HG02885 (cell line): Measurements from ENCODE around the gene PPP1R2.
"Not testable (repeated sequence)": the region's sequence is repeated elsewhere in the genome, so short reads cannot be mapped to it uniquely, and the experiment has no call there.

Source experiments
- ATAC-seq: cut with Tn5 transposase; IDR thresholded peaks from one replicate; pipeline ENCODE4 v1.9.1; 2021; ENCODE audit warnings: mild to moderate bottlenecking; ENCODE audit not compliant: unreplicated experiment, poor library complexity

Gene PPP1R2

DNA sequence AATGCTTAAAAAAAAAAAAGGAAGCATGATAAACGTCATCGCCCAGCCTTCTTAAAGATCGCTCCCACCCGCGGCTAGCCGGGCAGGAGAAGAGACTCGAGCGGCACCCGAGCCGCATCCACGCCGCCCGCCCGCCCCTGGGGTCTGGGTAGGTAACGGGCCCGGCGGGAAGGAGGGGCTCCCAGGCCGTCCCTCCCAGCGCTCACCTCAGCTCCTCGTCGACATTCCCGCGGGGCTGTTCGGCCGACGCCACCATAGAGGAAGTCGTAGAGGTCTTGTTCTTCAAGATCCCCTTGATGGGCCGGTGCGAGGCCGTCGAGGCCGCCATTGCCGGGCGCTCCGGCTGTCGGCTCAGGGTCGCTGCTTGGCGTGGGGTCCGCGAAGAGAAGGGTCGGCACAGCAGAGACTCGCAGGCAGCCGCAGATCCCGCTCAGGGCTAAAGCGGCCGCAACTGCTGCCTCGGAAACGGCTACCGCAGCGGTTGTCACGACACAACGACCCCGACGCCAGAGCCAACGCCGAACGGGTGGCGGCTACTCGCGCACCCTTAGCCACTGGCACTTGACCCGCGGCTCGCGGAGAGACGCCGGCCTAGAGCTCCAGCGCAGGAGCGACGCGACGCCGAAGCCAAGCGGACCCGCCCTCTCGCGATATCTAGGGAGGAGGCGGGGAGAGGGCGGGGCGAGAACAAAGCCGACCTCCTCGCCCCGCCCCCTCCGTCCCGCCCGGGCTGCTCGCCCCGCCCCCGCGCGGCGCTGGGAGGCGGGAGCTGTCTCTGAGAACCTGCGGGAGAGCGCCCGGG, at the start of gene PPP1R2:
TSS of gene PPP1R2 (minus strand) at position 628 of the 802 bp plus-strand sequence. CDS start at position 328, 300 bp downstream.
- peak; percentile 80 for ATAC-seq

DNA sequence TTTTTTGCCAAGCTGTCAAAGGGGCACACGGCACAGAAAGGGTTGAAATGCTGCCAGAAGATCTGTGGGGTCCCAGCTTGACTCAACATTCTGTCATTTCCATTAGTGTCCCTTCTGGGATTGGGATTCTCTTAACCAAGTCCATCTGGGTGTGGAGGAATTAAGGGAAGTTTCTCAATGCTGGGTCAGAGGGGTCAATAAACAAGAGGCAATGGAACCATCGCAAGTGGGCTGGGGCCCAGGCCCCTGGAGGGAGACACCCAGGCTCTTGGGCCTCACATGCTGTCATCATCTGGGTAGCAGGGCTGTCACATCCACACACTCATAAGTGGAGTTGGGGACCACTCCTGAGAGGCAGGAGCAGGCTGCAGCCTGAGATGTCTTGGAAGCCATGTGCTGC, 48.7 kb upstream of the PPP1R2 start:
- no peak for ATAC-seq

DNA sequence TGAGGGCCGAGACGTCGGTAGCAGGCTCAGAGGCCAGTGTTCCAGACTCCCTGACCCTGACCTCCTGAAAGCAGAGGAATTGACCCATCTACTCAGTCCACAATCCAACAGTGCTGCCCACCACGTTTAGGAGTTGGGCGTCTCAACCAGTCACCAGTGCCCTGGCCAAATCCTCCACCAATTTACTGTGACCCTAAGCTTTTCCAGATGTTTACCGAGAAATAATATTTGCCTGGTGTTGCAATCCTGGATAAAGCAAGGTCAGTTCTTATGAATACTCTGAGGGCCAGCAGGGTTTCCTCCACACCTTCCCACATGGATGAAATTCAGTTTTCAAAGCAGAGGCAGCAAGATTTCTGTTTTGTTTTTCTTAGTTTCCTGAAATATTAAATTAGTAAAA, 48.1 kb upstream of the PPP1R2 start:
- ATAC-seq: no peak

DNA sequence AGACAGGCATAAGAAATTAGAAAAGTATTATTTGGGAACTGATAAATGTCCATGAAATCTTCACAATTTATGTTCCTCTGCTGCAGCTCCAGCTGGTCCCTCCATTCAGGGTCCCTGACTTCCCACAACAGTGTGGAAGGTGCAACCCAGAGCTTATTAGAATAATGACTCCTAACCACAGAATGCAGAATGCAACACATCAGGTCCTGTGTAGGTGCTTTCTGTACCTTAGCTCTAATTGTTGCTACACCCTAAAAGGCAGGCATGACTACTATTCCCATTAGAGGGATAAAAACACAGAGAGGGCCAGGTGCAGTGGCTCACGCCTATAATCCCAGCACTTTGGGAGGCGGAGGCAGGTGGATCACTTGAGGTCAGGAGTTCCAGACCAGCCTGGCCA, 47.3 kb upstream of the PPP1R2 start:
- ATAC-seq: not testable (repeated sequence)

DNA sequence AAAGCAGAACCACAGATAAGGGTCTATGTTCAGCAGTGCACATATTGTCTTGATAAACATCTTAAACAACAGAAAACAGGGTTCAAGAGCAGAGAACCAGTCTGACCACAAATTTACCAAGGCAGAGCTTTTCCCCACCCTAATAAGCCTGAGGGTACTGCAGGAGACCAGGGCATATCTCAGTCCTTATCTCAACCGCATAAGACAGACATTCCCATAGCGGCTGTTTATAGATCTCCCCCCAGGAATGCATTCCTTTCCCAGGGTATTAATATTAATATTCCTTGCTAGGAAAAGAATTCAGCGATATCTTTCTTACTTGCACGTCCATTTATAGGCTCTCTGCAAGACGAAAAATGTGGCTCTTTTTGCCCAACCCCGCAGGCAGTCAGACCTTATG, 46.7 kb upstream of the PPP1R2 start:
- not testable (repeated sequence) for ATAC-seq

DNA sequence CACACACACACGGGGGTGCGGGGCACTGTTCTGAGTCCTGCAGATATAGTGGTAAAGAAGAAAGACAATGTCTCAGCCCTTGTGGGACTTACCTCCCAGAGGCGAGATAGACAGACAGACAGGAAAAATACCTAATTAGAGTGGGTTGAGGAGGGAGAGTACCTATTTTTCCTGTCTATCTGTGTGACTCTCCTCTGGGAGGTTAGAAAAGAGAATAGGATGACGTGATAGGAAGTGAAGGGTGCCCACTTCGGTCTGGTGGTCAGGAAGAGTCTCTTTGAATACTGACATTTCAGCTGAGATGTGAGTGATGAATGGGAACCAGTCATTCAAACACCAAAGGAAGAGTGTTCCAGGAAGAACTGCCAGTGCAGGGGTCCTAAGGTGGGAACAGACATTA, 44.7 kb upstream of the PPP1R2 start:
- no peak for ATAC-seq

DNA sequence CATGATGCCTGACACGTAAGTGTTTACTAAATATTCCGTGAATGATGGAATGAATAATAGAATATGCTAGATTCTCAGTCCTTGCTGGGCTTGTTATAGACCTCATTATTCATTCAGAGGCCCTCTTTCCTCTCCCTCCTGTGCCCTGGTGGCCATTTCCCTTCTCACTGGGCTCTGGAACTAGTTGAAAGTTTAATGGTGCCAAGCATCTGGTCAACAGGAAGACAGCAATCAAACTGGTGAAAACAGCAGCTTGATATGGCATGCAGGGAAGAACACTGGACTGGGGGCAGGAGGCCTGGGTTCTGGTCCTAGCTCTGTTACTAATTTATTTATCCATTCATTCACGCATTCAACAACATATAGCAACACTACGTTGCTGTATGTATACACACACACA, 44.3 kb upstream of the PPP1R2 start:
- ATAC-seq: no peak

DNA sequence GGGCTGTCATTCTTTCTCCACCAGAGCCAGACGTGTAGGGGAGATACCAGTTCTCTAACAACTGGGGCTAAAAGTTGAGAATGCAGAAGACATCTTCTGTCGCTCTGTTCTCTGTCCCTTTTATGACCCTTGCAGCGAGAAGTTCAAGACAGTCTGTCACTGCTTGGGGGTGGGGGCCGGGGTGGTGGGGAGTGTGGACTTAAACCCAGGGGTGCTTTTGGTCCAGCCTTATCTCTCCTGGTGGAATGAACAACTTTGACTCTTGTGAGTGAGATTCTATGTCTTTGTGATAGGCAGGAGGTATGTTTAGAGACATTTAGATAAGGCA, 41.4 kb upstream of the PPP1R2 start:
- ATAC-seq: no peak

DNA sequence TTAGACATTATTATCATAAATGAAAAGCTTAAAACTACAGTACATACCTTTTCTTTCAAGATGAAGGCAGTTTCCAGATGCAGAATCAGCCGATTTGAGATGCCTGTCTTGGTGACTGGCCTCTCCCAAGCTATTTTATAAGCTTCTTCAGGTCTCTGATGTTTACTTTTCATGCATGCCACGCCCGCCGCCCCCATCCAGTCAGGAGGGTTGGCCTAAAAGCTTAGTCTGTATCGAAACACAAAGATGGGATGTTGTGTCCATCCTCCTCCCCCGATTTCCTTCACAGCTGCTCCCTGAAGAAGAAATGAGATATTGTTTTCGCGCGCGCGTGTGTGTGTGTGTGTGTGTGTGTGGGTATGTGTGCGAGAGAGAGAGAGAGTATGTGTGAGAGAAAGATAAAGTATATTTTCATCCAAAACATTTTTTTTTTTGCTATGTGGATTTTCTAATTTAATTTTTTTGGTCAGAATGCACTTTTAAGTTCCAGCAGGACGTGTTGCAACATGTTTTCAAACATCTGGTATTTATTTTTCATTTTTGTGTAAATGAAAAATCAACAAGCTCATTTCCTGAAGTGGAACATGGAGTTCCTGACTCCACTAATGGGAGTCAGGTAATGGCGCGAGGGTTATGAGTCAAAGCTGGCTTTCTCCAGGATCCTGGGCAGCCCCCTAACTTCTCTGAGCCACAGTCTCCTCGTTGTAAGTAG, 40.9 kb upstream of the PPP1R2 start, which contains the start of gene APOD:
TSS of gene APOD (minus strand) at position 110 of the 712 bp plus-strand sequence. CDS start 4,479 bp downstream, outside the sequence.
- ATAC-seq: no peak

DNA sequence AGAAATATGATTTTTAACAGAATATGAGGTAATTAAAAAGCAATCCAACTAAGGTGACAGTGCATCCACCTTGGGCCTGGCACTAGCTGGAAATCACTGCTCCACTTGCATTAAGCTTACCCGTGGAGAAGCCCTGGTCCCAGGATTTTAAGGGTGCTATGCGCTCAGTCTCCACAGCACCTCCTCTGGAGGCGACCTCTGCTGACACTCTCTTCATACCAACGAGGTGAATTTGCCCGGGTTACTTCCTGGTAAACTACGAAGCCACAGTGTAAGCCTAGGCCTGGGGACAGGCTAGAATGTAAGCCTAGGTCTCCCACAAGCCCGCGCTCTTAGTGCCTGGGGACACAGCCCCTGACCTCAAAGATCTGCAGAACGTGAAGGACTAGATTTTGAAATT, 39.8 kb upstream of the PPP1R2 start:
- no peak for ATAC-seq

DNA sequence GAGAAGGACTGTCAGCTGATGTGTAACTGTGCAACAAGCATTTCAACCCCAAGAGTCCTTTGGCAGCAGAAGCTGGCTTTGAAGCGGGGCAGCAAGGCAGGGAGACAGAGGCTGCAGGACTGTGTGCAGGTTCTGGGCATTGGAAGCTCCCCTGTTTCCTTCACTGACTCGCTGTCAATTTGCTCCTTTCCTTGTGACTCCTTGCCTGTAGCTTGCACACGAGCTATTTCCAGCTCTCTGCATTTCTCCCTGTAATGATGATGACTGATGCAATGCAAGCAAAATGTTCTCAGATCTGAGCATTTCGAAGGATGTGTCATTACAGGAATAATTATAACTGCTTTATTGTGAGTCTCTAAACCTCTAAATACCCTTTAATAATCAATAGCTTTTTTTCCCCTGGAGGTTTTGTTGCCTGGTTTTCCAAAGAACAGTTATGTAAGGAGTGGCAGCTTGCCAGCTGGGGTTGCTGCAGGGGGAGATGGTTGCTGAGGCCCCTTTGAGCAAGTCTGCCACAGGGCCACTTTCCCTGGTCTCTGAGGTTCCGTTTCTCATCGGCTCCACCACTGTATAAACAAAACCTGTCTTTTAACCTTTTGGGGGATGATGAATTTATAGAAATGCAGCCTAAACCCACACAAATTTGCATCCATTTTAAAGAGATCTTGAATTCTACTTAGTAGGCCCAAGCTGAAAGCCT, 37.8 kb upstream of the PPP1R2 start:
- ATAC-seq: no peak

DNA sequence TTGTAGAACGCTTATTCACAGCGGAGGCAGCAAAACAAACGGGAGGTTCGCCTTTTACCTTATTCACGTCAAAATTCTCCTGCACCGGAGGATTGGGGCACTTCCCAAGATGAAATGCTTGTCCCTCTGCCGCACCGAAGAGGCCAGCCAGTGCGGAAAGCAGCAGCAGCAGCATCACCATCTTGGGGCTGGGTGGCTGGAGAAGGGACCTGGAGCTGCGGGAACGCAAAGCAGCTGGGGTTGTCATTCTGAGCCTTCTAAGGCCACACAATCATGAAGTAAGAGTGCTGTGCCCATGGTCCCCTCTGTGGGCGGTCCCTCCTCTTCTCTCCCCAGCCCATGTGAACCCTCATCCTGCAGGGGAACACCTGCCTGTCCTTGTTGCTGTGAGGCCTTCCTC, 36.2 kb upstream of the PPP1R2 start:
- ATAC-seq: no peak

DNA sequence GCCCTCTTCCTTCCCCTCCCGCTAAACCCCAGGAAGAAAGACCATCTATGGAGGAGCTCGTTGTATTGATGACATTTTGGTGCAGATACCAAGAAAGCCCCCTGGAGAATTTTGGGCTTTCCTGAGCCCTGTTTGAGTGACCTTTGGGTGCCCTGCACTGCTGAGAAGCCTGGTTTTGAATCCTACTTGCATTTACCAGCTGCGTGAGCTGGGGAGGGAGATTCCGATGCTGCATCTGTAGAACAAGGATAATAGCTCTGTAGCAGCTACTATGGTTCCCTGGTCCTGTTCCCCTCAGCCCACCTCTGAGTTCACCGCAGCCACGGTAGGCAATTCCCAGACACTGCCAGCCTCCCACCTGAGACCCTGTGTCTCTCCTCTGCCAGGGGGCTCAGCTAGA, 35.4 kb upstream of the PPP1R2 start:
- ATAC-seq: no peak

DNA sequence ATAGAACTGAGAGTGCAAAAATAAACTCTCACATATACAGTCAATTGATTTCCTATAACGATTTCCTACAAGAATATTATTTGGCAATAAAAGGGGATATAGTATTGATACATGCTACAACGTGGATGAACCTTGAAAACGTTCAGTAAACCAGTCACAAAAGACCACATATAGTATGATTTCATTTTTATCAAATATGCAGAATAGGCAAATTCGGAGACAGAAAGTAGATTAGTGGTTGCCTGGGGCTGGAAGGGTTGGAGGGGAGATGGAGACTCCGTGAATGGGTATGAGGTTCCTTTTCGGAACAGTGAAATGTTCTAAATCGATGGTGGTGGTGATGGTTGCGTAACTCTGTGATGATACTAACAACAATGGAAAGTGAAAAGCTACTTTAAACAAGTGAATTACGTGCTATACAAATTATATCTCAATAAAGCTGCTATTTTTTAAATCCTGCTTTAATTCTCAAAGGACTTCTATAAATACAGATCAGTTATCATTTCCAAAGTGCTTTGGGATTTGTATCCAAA, 34.6 kb upstream of the PPP1R2 start:
- no peak for ATAC-seq

DNA sequence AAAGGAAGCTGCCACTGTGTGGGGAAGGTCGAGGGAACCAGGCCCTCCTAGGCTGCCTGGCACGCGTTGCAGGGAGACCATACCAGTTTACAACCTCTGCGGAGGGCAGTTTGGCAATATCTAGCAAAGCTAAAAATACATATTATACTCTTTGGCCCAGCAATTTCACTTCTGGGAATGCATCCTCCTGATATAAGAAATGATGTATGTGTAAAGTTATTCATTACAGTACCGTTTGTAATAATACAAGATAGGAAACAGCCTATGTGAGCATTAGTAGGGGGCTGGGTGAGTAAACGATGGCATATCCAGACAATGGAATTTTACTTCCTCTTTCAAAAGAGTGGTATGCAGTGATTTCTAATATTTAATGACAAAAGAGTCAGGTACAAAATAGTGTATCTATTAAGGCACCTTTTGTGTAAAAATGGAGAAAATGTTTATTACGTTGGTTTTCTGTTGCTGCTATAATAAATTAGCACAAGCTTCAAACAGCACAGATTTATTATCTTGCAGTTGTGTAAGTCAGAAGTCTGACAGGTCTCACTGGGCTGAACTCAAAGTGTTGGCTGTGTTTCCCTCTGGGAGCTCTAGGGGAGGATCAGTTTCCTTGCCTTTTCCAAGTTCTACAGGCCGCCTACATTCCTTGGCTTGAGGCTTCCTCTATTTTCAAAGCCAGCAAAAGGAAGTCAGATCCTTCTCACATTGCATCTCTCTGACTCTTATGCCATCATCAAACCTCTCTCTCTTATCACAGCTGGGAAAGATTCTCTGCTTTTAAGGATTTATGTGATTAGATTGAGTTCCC, 31.6 kb upstream of the PPP1R2 start:
- ATAC-seq: no peak

DNA sequence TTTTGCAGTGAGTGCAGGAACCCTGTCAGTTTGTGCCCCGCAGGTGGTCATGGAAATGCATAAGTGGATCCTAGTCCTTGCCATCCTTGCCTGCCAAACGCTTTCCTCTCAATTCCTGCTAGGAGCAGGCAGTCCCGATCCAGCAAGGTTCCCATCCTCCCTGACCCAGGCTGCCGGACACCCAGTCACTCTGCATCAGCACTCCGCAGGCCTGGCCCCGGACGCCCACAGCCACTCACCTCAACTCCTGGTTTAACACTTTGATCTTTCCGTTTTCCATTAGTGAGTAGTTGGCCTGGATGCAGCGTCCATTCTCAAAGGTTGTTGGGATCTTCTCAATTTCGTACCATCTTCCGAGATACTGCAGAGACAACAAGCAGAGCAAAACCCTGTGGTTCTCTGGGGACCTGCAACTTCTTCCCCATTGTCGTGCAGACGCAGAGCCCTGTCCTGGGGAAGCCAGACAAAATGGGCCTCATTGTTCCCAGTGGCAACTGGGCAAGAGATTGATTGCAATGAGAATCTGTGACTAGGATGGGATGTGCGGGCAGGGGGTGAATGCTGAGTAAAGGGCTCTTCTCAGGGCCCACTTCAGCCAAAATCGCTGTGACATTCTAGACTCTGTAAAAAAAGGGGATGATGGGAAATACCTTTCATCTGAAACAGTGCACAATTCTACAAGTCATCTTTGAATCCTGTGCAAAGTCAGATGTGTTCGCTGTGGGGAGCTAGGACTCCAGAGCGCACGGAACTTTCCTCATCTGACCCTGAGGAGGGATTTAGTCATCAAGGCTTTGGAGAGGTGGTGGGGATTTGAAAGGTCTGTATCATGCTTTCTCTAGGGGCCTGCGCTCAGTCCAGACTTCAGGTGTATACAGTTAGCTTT, 30.7 kb upstream of the PPP1R2 start:
- ATAC-seq: no peak

DNA sequence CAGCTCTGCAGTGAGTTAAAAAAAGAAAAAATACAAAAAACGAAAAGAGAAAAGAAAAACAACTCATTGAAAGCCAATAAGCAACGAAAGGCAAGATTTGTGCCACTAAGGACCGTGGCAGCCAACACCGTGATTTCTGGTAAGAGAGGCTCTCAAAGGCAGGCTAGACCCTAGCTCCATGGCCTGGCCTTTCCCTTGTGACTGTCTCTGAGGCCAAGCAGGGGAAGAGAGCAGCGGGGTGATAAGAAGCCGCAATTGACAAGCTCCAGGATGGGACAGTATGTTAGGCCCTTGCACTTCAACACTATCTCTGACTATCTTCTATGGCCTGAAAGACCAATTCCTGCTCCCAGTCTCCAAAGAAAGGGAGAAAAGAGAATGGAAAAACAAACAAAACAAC, 28.2 kb upstream of the PPP1R2 start:
- ATAC-seq: no peak

DNA sequence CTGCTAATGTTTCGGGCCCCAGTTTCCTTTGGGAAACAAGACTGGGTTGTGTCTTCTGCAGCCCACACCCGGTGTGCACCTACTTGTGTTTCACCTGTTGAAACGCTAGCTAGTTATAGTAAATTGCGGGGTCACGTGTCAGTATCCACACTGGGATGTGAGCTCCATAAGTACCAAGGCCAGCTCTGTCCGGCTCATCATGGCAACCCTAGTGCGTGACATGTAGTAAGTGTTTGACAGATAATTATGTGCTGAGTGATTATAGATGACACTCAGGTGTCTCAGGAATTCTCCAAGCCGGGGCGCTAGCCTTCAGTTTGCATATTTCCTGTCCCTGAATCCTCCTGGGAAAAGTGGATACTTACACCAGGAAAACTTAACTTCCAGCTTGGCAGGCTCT, 27.8 kb upstream of the PPP1R2 start:
- ATAC-seq: no peak

DNA sequence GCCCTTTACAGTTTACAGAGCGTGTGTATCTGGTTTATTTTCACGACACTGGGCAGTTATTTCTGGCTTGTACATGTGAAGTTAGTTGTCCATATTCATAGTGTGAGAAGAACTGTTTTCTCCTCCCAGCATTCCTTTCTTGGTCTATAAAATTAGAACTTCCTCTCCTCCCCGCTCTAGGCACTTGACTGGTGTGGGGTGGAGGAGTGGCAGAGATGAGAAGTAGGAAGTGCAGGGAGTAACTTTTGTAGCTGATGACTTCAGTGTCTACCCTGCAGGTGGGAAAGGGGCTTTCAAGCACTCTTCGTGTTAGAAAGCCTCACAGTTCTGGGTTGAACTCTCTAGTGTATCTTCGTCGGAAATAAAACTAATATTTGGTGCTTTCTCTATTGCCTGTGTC, 27.2 kb upstream of the PPP1R2 start:
- ATAC-seq: no peak
